Measurements from ENCODE around the gene ACADVL.

GRCh38 chr17:7218758-7219157 is 980 bp upstream of the ACADVL start:
- no peak for TF ChIP-seq EP300 (IDR thresholded peaks at IDR 0.05)
- TF ChIP-seq, protein P1, sequence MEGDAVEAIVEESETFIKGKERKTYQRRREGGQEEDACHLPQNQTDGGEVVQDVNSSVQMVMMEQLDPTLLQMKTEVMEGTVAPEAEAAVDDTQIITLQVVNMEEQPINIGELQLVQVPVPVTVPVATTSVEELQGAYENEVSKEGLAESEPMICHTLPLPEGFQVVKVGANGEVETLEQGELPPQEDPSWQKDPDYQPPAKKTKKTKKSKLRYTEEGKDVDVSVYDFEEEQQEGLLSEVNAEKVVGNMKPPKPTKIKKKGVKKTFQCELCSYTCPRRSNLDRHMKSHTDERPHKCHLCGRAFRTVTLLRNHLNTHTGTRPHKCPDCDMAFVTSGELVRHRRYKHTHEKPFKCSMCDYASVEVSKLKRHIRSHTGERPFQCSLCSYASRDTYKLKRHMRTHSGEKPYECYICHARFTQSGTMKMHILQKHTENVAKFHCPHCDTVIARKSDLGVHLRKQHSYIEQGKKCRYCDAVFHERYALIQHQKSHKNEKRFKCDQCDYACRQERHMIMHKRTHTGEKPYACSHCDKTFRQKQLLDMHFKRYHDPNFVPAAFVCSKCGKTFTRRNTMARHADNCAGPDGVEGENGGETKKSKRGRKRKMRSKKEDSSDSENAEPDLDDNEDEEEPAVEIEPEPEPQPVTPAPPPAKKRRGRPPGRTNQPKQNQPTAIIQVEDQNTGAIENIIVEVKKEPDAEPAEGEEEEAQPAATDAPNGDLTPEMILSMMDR (IDR thresholded peaks at IDR 0.05), result no peak
- TF ChIP-seq POLR2AphosphoS5 (IDR thresholded peaks at IDR 0.05), result no peak
- no peak for TF ChIP-seq POLR2A (IDR thresholded peaks at IDR 0.05)

Measured in sigmoid colon (tissue), 4 donors.